NCI-H748 (cell line): Measurements from ENCODE around the gene KIF25.
A peak's percentile ranks its signal among the peaks of the same experiment; 100 is the strongest.

Source experiments
- DNase-seq: peaks from one replicate; lab custom pipeline; 2025; ENCODE audit not compliant: unreplicated experiment; lab: John Stamatoyannopoulos, UW

Gene KIF25

GRCh38 chr6:168035098-168035660 lies 37.7 kb downstream of the KIF25 start:
- DNase-seq, result peak; percentile 73

GRCh38 chr6:168035661-168036545 lies 38.4 kb downstream of the KIF25 start:
- DNase-seq, result peak; percentile 72

- peak; percentile 46 for DNase-seq
These were observed 39.8 kb downstream of the KIF25 start for GRCh38 chr6:168037242-168037641.

- DNase-seq, result peak; percentile 31
These were observed 40.4 kb downstream of the KIF25 start for GRCh38 chr6:168037856-168038255.

GRCh38 chr6:168038576-168039140 lies 41.2 kb downstream of the KIF25 start:
- DNase-seq, result no peak

- DNase-seq, result no peak
These were observed 41.8 kb downstream of the KIF25 start for GRCh38 chr6:168039301-168039700.

GRCh38 chr6:168039849-168040248 lies 42.4 kb downstream of the KIF25 start:
- DNase-seq, result no peak

GRCh38 chr6:168040856-168041496 lies 43.5 kb downstream of the KIF25 start:
- DNase-seq, result no peak

- DNase-seq, result no peak
These were observed 44.5 kb downstream of the KIF25 start for GRCh38 chr6:168041928-168042327.

- no peak for DNase-seq
These were observed 45.1 kb downstream of the KIF25 start for GRCh38 chr6:168042426-168043192.

GRCh38 chr6:168043193-168043847 lies 45.8 kb downstream of the KIF25 start:
- DNase-seq, result no peak

GRCh38 chr6:168043848-168044415 lies 46.5 kb downstream of the KIF25 start:
- DNase-seq, result no peak

- no peak for DNase-seq
These were observed 47.2 kb downstream of the KIF25 start for GRCh38 chr6:168044521-168045130.

- DNase-seq, result no peak
These were observed 47.7 kb downstream of the KIF25 start for GRCh38 chr6:168045141-168045691.

- no peak for DNase-seq
These were observed 48.5 kb downstream of the KIF25 start for GRCh38 chr6:168045706-168046620.

- DNase-seq, result no peak
These were observed 49.2 kb downstream of the KIF25 start for GRCh38 chr6:168046696-168047095.

GRCh38 chr6:168047841-168048723 lies 50.6 kb downstream of the KIF25 start:
- DNase-seq, result no peak

- no peak for DNase-seq
These were observed 51.2 kb downstream of the KIF25 start for GRCh38 chr6:168048724-168049025.
